ENCODE measurements around the gene NT5C1A.
A peak's percentile ranks its signal among the peaks of the same experiment; 100 is the strongest.

The NT5C1A gene

DNA sequence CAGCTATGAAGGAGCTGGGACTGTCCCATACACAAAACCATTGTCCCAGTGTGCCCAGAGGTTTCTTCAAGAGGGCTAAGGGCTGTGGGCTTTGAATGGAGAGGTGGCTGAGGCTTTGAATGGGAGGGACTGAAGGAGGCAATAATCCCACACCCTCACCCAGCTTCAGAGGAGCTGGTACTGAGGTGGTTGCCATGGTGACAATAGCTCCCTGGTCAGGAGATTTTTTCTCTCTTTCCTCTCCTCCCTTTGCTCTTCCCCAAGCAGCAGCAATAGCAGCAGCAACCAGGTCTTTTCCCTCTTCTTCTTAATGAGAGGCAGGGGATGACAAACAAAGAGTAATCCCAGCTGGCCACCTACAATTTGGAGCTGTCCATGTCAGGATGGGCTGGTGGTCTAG lies 17.7 kb upstream of the NT5C1A start:
- ATAC-seq, result no peak
- no peak for DNase-seq

DNA sequence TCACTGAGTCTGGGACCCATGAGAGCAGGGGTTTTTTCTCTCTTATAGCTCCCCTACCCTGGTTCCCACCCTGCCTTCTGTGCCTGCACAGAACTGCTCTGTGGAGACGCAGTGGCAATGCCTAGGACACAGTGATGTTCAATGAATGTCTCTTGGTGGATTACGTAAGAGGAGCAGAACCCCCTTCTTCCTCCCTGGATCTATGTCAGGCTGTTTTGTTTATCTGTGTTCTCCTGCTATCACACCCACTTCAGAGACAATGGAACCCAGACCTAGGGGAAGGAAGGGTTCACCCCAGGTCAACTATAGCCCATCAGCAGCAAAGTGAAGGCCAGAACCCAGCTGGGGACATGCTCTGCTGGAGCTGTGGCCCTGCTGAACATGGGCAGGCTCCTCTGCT lies 17.3 kb upstream of the NT5C1A start:
- no peak for ATAC-seq
- no peak for DNase-seq

DNA sequence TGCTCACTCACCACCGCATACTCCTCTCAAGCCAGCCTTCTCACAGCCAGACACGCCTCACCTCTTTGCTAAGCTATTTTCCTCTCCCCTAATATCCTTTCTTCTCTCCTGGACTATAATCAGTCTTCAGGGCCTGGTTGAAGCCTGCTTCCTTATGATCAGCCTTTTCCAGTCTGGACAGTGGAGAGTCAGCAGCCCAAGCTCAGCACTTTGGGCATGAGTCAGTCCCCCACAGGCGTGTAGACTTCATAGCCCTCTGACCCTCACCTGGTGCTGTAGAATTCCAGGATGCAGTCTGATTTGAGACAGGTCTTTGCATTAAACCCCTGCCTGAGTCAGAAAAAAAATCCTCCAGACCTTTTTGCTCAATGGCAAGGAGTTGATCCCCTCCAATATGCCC lies 16.8 kb upstream of the NT5C1A start:
- ATAC-seq, result no peak
- no peak for DNase-seq

DNA sequence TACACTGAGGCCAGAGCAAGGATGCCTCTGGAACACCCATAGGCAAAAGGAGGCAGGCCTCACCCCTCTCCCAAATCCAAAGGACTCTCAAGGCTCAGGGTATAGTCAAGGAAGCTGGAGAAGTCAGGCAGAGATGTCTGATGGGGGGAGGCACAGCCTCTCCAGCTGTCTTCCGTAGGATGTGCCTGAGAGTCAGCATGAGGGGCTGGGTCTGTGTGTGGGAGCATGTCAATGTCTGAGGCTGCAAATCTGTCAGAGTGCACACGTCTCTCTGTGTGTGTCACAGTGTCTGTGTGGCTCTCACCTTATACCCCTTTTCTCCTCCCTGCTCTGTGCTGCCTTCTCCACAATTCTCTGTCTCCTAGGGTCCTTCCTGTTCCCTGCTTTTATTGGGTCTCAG lies 15.3 kb upstream of the NT5C1A start:
- DNase-seq (no peak), ATAC-seq (no peak)

DNA sequence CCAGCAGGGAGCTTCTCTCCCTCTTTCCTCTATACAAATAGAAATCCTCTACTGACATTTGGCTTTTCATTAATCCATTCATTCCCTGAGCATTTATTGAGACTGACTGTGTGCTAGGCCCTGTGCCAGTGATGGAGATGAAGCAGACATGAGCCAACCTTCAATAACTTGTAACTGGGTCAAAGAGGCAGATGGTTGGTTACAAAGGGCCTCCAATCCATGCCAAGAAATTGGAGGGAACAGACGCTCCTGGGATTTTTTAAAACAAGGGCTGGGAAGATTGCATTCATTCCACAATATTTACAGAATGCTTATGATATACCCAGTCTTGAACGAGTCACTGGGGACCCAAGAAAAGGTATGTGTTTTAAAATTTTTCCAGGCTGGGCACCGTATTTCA lies 13.2 kb upstream of the NT5C1A start:
- ATAC-seq, result no peak
- no peak for DNase-seq

DNA sequence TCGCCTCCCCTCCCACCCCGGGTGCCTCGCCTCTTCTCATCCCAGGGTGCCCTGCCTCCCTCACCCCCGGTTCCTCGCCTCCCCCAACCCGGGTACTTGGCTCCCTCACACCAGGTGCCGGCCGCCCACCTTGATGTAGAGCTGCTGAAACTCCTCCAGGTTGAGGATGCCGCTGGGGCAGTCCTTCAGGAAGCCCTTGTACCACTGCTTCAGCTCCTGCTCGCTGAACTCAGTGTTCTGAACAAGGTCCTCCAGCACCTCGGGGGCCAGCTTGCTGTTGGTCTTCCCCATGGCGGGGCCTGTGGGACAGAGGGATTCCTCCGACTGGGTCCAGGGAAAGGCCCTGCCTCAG lies 12.4 kb upstream of the NT5C1A start:
- no peak for ATAC-seq
- no peak for DNase-seq

DNA sequence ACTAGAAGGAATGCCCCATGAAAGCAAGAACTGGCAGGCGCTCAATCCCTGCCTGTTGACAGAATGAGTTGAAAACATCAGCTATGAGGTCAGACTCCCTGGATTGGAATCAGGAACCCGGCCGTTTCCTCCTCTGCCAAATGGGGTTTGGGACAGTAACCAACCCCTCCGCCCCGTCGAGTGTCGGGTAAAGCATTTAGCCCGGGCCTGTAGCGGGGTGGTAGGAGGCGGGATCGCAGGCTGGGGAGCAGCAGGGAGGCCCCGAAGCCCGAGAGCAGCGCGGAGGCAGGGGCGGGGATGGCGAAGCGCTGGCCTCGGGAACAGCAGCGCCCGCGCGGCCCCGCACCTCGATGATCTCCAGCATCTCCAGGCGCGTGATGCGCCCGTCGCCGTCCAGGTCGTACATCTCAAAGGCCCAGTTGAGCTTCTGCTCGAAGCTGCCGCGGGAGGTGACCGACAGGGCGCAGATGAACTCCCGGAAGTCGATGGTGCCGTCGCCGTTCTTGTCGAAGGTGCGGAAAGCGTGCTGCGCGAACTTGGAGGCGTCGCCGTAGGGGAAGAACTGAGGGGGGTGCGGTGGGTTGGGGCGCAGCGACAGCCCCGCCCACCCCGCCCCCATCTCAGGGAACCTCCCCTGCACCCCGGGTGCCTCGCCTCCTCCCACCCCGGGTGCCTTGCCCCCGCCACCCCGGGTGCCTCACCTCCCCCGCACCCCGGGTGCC lies 11.8 kb upstream of the NT5C1A start:
- ATAC-seq (no peak), DNase-seq (no peak)

DNA sequence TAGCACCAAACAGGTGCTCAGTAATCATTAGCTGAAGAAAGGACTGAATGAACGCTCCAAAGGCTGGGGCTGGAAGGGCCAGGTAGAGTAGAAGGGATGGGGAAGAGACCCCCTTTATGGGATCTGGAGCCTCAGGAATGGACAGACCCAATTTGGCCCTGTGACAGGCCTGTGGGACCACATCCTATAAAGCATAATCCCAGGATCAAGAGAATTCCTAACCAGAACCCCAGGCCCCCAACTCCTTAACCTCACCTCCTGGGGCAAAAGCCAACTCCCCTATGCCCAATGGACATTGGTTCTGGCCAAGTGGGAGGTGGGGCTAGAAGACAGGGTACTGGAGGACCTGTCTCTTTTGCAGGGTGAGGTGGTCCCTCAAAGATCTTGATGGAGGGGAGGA lies 10.1 kb upstream of the NT5C1A start:
- no peak for DNase-seq
- no peak for ATAC-seq

DNA sequence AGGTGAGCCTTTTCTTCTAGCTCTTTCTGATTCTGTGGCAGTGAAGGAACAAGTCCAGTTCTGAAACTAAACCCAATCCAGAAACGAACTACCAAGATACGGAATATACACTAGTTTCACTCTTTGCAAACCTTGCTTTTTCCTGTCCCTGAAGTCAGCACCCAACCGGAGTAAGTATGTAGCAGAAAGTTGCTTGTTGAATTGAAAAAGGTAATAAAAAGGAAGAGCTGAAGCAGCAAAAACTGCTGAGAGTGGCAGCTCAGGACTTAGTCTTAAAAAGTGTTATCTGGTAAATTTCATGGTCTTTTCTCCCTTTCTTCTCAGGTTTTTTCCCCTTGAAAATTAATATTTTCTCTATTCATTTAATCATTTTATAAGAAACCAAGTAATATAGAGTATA lies 9.4 kb upstream of the NT5C1A start:
- DNase-seq, result no peak
- ATAC-seq, result no peak

DNA sequence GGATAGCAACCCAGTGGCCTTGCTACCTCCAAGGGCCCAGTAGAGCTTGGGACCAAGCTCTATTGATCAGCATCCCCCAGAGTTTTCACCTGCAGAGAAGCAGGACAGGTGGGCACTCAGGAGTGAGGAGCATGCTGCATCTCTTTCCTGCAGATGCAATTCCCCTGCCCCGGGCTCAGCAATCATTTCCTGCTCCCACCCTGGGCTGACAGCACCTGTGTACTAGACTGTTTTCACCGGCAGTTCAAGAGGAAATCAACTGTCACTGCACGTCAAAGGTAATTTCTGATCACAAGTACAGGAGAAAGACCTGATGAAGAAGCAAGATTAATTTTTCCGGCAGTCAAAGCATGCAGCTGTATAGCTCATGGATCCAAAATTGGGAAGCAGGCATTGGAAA lies 8.8 kb upstream of the NT5C1A start:
- ATAC-seq (no peak), DNase-seq (no peak)

DNA sequence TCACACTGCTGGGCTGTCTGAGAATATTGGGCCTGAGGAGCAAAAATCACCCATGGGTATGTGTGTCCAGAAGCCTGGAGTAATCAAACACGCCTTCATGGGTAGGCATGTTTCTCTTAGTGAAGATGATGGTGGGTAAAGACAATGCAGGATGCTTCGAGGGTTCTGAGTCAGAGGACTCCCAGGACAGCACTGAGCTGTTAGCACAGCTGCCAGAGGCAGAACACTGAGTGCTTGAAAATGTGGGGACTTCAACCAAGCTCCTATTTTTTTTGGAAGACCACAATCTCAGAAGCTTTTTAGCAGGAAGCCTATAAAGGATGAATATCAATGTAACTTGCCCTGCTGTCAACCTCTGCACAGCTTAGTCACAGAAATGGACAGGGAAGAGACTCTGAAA lies 7.9 kb upstream of the NT5C1A start:
- DNase-seq (no peak), ATAC-seq (no peak)

DNA sequence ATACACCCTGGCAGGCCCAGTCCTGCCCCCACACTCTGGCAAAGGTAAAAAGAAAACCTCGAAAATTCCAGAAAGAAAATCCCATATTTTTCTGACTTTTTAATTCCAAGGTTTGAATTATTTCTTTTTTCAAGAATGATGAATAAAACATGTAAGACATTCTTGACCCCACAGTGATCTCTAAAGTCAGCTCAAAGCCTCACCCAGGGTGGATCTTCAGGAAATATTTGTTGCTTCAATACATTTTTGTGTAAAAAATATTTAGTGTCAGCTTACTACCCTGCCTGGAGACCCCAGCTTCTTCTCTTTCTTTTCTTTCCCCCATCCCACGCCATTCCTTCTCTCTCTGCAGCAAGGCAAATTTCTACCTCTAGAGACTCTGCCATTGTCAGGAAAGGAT lies 7.0 kb upstream of the NT5C1A start:
- ATAC-seq (no peak), DNase-seq (no peak)

DNA sequence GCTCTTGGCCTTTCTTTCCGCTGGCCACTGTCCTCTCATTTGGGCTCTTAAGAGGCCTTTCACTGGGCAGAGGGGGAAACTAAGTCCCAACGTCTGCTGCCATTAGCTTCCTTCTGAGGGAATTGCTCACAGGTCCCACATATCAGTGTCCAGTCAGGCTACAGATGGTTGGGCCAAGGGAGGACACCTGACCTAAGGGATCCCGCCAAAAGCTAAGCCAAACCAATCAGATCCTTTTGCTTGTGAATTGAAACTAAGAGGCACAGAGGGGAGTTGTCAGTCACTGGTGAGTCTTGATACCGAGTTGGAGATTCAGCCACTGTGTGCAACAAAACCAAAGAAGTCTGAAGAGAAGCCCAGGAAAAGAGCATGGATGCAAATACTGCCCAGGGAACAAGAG lies 5.7 kb upstream of the NT5C1A start:
- DNase-seq (no peak), ATAC-seq (no peak)

DNA sequence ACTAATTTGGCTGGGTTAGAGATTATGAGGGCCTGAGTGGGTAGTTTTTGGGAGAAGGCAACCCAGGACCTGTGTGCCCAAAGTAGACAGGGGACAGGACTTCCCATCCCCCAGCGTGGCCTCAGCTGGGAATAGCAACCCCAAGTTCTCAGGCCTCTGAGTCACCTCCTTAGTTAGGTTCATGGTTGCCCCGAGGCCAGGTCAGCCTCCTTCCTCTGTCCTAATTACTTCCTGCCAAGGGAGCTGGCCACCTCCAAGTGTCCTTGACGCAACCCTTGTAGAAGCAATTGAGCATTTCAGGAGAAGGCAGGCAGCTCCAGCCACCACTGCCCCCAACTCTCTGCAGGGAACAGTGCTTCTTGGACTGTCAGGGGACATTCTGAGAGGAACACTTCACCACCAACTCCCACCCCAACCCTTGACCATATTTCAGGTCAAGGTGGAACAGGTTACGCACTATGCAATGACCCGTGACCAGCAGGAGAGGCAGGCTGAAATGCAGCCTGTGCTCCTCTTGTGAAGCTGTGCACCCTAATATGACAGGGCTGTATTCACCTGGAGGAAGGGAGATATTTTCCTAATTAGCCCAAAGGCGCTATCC lies 5.1 kb upstream of the NT5C1A start:
- ATAC-seq, result no peak
- DNase-seq, result no peak

DNA sequence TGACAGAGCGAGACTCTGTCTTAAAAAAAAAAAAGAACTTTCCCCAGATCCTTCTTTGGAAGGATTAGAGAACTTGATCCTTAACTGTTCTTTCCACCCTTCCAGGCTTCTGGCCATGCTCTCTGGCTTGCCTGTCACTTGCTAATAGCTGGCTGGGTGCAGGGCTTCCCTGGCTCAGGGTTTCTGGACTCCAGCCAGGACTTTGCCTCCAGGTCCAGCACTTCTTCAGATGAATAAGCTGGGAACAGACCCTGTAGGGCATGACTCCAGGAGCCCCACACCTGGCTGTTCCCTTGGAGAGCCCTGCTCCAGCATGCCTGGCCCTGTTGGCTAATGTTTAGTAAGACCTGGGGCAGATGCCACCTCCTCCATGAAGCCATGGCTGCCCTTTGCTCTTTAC lies 3.3 kb upstream of the NT5C1A start:
- DNase-seq (no peak), ATAC-seq (no peak)

DNA sequence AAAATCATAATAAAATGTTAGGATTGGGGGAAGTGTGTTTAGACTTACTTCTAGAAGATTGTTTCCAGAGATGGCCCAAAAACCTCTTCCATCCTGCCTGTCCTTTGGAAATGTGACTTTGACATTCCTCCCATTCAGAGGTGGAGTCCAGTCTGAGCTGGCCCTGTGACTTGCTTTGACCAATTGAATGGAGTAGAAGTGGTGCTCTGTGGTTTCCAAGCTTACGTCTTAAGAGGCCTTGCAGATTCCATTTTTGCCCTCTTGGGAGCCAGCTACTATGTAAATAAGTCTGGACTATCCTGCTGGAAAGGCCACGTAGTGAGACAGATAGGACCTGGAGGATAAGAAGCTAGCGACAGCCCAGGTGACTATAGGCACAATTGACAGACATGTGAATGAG lies 1.3 kb upstream of the NT5C1A start:
- no peak for ATAC-seq

DNA sequence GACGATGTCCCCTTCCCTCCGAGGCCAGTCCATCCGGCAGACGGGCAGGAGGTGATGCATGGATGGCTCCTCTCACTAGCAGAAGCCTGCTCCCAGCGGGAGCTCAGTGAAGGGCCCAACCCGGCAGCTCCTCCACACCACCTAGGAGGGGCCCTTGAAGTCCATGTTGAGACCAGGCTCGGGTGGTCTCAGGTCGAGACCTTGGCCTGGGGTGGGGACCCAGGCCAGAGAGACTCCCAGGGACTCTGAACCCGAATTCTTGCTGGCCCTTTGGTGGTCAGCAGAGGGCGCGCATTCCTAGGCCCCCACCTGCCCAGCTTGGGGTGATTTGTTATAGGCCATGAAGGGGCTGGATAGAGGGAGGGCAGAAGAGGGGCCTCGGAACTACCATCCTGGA lies 642 bp upstream of the NT5C1A start:
- ATAC-seq (no peak), DNase-seq (peak; percentile 33)

More for the DNA sequence above, 1.3 kb upstream of the NT5C1A start:
- no peak for DNase-seq

DNA sequence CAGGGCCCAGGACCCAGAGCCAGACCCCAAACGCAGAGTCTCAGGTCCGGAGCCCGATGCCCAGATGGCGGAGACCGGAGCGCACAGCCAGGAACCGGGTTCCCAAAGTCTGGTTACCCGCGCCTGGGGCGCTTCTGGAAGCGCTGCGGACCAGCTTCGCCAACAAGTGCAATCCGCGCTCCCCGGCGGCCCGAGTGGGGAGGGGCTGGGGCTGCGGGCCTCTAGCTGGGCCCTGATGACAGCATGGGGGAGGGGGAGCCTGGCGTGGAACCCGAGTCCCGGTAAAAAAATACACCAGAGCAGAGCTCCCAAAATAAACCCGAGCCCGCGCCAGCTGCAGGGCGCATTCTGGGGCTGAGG lies 494 bp downstream of the NT5C1A start:
- ATAC-seq (no peak), DNase-seq (no peak)

DNA sequence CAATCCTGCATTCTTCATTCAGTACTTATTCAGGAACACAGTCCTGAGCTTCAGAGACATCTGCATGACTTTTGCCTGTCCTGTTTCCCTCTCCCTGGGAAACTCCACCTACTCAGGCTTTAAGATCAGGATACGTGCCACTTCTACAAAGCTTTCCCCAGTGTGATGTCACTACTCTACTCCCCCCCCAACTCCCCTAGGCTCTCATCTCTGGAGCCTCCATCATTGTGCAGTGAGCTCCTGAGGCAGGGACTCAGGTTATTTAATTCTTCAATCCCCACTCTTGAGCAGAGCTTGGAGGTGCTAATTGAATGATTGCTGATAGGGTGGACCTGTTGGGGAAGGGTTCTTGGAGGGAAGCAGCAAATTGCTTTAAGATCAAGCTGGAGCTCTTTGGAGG lies 1.2 kb downstream of the NT5C1A start:
- no peak for DNase-seq
- no peak for ATAC-seq

DNA sequence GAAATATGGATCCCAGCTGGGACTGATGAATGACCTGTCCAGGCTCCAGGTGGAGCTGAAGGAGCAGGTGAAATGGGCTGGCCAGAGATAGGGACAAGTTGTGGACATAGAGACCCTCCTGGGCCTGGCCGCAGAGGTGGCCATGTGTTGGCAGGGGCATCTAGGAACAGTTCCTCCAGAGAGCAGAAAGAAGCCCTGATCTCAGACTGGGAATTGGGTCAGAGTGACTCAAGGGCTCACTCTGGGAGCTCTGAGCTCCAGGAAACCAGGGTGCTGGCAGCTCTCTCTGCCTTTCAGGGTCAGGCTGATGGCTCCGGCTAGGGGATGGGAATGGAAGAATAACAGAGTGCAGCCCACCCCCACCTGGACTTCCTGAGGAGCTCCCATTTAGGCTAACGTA lies 3.0 kb downstream of the NT5C1A start:
- ATAC-seq (no peak), DNase-seq (no peak)

DNA sequence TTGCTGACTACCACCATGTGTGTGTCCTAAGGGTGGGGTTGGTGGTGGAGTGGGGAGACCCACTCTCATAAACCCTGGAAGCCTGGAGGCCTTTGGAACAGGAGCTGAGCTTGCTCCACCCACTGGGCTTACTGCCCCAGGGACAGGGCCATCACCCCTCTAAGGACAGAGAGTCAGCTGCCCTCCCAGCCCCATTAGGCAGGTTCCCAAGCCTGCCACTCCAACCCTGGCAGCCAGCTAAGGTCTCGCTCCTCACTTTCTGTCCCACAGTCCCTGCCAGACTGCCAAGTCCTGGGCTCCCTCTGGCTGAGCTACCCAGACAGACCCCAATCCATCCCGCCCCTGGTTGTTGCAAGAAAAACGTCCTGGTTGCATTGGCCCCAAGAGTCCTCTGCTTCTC lies 3.8 kb downstream of the NT5C1A start:
- ATAC-seq, result no peak
- no peak for DNase-seq

DNA sequence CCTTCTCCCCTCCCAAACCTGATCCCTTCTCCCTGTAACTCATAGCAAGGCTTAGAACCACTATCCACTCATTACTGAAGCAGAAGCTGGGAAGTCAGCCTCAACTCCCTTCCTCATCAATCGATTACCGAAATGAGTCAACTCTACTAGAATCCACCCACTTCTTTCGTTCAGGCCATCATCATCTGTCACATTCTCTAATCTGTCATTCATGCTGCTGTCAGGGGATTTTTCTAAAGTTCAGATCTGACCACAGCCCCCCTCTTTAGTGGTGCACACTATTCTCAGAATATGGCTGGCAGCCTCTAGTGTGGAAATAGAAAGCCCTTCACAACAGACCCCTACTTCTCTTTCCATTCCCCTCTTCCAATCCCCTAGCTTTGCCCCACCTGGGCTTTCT lies 5.1 kb downstream of the NT5C1A start:
- ATAC-seq (peak; percentile 95), DNase-seq (peak; percentile 64)

DNA sequence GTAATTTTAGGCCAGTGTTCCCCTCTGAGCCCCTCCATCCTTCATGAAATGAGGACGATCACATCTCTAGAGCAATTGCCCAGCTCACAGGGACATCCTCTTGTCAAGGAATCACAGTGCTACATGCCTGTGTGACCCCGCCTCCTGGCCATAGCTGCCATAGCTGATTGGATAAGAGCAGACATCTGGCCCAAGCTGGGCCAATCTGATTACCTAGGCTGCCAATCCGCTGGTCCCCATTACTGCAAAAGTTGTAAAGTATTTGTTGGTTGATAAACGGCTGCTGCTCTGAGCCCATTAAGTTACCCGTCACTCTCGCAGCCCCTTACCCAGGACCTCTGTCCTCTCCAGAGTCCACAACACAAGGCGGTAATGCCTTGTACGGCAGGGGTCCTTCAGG lies 8.3 kb downstream of the NT5C1A start:
- no peak for ATAC-seq
- DNase-seq, result no peak

DNA sequence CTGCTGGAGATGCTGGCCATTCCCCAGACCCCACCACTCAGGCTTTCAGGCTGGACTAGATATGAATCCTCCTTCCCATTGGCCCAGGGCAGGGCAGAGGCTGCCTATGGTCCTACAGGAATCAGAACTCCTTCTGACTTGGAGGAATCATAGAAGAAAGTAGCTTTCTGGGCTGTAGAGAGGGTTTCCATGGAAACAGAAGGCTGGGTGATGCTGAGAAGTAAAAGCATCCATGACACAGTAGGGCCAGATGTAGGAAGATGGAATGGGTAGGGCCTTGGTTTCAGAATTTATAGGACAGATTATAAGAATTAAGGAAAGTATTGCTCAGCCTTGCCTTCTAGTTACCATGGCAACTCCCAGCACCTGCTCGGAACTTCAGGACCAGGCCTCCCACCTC lies 9.0 kb downstream of the NT5C1A start:
- ATAC-seq (no peak), DNase-seq (no peak)

DNA sequence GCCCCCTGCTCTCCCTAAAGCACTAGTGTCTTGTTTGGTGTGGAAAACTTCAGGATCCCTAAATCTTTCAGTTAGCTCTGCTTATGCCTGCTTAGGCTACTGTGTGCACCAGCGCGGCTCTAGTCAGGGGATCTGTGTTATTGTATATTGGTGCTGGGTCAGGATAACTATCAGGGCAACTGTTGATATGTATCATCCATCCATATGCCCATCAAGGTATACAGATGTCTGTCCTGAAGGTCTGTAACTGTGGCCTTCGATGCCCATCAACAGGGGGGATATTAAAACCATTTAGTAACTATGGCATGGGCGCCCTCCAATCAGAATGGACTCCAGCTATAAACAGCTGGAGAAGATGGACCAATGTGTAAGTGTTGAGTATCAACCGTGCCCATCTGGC lies 12.4 kb downstream of the NT5C1A start:
- DNase-seq (no peak), ATAC-seq (no peak)

Data from stimulated activated naive CD8-positive, alpha-beta T cell treated with anti-CD3 and anti-CD28 coated beads, Interleukin-15, Interleukin-2, amounts not matched to agents 100 U/mL and 50 U/mL, for 24 hours (primary cell).